Measurements from ENCODE around the gene ARHGEF38.

Gene ARHGEF38

DNA sequence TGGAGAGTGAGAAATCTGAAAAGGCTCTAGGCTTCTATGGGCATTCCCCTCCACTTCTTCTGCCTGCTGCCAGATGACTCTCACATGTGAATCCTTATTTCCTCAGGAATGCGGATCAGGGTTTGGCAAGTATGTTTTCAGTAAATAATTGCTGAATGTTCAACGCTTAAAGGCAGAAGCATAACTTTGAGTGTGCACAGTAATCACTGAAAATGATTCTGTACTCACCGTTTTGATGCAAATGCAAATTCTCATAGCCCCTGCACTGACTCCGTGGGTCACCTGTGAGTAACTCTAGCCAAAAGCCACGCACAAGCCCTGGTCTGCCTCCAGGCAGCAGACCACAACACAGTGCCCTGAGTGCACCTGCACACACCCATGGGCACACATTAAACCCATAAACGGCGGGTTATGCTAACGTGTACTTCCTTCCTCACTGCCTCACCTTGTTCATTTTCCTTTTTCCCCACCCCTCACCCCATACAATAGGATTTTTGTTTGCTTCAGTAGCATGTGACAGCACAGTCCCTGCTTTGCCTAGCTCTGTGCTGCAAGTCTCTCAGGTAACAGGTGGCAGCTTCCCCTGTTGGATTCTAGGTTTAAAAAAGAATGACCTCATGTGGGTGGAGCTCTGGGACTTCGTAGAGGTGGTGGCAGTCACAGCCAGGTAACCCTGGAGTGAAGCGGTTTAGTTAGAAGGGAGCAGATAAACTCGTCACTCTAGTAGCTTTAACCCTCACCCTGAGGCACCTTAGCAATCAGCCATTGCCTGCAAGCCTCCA, at the start of gene ARHGEF38:
Gene ARHGEF38, plus strand, starts transcription at position 656 of the 782 bp plus-strand sequence. CDS start 146 bp downstream, outside the sequence.
- no peak for DNase-seq

DNA sequence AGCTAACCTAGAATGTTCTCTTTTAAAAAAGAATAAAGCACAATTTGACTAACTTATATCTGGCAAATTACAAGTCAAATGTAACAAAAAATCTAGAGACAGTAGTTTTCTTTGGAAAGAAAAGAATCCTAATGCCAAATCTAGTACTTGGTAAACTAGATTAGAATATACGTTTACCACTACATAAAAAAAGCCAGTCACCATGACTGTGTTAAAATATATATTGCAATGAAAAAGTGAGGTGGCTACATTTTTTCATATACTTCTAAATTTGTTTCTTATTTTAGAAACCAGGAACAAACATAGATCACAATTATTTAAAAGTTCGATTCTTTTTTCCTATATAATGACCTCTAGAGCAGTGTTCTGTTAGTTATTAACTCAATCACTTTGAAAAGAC, 48.9 kb upstream of the ARHGEF38 start:
- DNase-seq, result no peak

GRCh38 chr4:105504744-105505143, 47.7 kb upstream of the ARHGEF38 start:
- no peak for DNase-seq

- no peak for DNase-seq
Measured at GRCh38 chr4:105509291-105509690, 43.1 kb upstream of the ARHGEF38 start.

- no peak for DNase-seq
Measured at GRCh38 chr4:105509714-105510113, 42.7 kb upstream of the ARHGEF38 start.

- DNase-seq, result no peak
Measured at GRCh38 chr4:105510245-105510644, 42.2 kb upstream of the ARHGEF38 start.

- no peak for DNase-seq
Measured at GRCh38 chr4:105520819-105521790, 31.3 kb upstream of the ARHGEF38 start.

DNA sequence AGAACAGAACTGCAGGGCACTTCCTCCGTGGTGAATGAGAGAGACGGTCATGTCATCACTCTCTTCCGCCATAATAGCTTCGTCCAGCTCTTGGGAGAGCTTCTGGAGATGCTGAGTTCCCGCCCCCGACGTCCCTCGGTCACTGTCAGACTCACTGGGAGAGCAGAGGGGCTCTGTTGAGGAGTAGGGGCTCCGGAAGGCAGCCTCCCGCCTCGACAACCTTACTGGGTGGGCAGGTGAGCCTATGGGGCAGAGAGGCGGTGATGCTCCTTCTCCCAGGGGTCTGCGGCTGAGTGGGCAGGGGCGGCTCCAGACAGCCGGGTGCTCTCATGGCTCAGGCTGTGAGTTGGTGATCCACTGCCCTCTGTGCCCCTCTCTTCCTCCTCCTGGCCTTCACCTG, 25.8 kb upstream of the ARHGEF38 start:
- no peak for DNase-seq

DNA sequence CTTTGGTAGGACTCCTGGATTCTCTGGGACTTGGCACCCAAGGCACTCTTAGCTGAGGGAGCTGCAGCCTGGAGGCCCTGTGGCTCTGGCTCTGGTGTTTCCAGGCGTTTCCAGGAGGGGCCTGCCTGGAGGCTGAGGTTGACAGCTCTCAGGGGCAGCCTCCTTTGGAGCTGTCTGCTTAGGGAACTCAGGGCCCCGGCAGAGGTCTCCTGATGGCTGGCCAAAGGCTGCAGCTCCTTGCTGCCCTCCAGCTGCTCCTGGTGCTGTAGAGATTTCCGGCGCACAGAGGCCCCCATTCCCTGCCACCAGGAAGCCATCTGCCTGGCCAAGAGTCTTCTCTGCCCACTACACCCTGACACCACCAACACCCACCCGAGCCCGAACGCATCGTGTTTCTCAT, 25.3 kb upstream of the ARHGEF38 start:
- DNase-seq, result no peak

DNA sequence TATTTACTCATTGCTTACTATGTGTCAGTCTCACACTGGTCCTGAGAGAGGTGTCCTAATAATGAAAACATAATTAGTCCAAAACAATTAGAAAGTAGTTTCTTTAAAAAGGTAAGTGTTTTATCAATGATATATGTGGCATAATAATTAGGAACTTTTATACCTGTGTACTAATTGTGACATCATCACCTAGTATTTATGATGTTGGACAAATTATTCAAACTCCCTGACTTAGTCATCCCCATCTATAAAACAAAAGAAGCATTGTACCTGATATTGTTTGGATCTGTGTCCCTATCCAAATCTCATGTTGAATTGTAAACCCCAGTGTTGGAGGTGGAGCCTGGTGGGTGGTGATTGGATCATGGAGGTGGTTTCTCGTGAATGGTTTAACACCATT, 15.8 kb upstream of the ARHGEF38 start:
- DNase-seq, result no peak

- no peak for DNase-seq
Measured at GRCh38 chr4:105541420-105541819, 11.0 kb upstream of the ARHGEF38 start.

DNA sequence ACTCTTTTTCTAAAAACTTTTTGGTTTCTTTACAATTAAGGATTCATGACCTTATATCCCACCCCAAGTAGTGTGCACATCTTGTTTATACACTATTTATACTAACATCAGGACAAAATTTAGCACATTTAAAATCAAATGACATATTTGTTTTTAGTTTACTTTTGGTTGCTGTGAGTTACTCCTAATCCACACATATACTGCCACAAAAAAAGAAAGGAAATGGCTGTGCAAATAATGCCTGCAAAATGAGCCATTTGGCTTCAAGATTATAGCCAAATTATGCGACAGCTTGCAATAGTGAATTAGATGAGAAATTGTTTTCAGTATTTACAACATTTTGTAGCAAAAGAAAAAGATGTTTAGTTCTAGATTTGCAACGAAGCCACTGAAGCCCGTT, 10.4 kb upstream of the ARHGEF38 start:
- no peak for DNase-seq

GRCh38 chr4:105543346-105543745, 9.1 kb upstream of the ARHGEF38 start:
- no peak for DNase-seq

DNA sequence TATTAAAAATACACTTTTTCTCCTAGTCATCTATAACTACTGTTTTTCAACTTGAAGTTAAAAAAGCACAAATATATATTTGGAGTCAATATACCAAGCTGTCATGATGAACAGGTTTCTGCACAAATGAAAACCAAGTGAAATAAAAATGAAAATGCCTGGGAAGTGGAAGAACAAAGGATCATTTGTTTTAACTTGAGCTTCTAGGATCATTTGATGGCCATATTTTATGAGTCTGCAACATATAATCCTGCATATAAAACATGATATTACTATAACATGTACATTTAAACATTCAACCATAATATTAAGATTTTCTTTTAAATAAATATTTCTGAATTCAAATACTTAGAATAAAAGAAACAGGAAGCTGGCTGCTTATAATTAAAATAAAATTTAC, 8.5 kb upstream of the ARHGEF38 start:
- no peak for DNase-seq

DNA sequence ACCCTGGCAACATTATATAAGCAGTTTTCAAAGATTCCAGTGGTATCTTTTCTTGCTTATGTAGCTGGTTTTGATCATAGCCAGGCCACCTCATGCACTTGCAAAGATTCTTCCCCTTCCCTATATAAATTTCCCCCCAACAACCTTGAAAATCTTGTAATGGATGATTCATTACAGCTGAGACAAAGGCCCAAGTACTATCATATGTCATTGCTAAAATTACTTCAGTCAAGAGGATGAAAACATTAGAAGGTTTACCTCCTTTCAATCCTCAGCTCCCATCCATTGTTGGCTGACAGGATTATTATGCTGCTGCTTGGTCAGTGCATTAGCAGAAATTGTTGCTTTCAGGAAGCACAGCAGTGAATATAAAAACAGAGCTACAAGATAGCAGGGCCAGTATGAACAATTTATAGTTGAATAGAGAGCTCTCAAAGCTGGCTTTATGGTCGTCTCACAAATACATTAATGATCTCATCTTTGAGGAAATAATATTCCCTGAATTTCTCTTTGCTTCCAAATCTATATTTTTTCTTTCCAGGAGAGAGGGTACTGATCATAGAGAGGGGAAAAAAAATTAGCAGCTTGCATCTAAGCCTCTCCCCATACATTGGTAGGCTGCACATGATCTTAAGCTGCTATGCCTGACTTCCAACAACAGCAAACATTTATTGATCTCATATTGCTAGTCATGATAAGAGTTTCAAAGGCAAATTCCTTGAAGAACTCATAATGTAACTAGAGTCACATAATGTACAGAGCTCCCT, 7.7 kb upstream of the ARHGEF38 start:
- DNase-seq, result no peak

DNA sequence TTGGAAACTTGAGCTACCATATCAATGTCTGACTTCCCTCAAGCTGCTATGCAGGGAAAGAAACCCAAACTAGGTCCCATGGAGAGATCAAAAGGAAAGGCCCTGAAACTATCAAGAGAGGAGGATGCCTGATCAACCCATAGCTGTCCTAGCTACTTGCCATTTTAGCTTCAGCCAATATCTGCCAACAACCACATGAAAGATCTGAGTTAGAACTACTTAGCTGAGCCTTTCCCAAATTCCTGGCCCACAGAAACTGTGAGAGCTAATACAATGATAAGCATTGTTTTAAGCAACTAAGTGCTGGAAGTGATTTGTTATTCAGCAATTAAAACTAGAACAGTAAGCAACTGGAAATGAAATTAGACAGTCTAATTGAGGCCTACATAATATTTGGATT, 6.3 kb upstream of the ARHGEF38 start:
- DNase-seq, result no peak

DNA sequence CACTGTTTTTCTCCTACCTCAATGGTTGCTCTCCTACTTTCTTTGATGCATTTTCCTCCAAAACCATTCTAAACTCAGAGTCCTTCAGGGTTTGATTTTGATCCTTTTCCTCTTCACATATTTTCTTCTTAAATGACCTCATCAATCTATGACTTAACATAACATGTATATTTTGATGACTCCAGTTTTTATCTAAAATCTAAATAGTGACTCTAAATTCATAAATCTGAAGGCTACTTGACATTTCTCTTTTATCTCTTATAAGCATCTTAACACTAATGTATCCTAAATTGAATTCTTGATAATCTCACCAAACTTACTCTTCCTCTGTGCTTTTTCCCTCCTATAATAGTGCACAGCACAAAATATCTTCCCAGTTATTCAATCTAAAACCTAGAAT, 4.7 kb upstream of the ARHGEF38 start:
- DNase-seq, result no peak

- no peak for DNase-seq
Measured at GRCh38 chr4:105548483-105548882, 3.9 kb upstream of the ARHGEF38 start.

- no peak for DNase-seq
Measured at GRCh38 chr4:105550641-105551040, 1.8 kb upstream of the ARHGEF38 start.

- no peak for DNase-seq
Measured at GRCh38 chr4:105555409-105555808, 3.0 kb downstream of the ARHGEF38 start.

GRCh38 chr4:105556206-105556605, 3.8 kb downstream of the ARHGEF38 start:
- DNase-seq, result no peak

DNA sequence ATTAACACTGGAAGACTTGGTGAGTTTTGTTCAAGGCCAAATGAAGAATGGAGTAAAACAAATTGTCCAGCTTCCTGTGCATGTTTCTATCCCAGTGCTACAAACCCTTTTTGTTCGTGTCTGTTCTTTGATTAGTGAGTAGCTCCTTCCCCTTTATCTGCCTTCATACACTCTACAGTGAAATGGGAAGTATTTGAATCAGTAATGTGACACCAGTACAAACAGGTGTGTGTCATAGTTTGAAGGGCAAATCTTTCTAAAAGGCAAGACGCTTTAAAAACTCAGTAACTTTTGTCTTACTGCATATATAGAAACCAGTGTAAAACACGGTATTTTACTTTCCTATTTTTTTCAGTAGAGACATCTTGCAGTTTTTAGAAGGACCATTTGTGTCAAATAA, 5.9 kb downstream of the ARHGEF38 start:
- no peak for DNase-seq

GRCh38 chr4:105560421-105560848, 8.0 kb downstream of the ARHGEF38 start:
- DNase-seq, result no peak

Measured in CD4-positive, alpha-beta T cell treated with Interleukin-17A for 4 hours (primary cell).